Effector CD8-positive, alpha-beta T cell (primary cell): ENCODE results near the gene DGKG.

Experiments
- DNase-seq: peaks from one replicate; lab custom pipeline; 2025; lab: John Stamatoyannopoulos, UW

DGKG gene

DNA sequence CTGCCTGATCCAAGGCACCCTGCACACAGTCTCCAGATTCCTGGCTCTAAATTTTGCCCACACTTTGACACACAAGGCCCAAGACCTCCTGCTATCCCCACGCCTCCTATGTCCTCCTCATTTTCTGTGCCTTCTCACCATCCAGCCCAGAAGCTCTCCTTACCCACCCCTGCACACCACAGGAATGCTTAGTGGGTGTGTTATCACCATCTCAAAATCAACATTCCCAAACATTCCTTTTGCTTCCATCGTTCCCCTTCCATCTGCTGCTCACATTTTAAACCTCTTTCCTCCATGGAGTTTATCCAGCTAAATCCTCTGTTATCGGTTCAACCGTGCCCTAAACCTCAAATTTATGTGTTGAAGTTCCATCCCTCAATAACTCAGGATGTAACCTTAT is 43.9 kb downstream of the DGKG start:
- DNase-seq: no peak

DNA sequence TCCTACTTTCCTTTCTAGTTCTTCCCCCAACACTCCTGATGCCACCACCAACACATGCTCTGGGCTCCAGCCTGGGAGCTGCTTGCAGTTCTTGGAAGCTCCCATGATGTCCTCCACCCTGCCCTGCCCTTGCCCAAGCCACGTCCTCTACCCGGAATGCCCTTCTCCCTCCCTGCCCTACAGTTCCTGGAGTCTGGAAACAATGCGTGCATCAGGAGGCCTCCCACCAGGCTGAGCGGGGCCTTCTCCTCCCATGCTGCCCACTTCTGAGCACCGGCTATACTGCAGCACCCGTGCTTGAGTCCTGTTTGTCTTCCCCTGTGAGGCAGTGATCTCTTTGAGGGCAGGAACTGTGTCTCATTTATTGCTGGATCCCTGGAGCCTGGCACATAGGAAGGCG is 44.6 kb downstream of the DGKG start:
- no peak for DNase-seq

DNA sequence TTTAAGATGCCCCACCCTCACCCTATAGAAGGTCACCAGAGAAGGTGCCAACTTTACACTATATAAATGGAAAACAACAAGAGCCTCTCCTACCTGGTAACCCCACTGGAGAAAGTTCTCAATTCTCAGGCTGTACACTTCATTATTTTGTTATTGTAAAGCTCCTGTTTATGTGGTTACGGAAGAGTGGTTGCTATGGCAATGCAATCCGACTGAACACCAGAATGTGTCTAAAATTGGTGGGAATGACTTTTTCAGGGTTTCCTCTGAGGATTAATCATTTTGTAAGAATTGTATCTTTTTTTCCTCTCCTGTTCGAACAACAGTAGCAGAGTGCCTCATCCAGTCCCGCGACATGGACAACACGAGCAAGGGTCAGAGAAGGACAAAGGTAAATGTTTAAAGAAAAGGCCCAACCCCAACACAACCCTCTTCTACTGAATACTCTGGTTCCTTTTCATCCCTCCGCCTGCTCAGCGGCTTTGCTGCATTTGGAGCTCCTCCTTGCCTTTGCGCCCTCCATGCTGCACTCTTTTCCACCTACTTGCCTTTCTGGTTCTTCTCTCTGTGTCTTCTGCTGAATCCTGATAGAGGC is 45.3 kb downstream of the DGKG start:
- DNase-seq: no peak

DNA sequence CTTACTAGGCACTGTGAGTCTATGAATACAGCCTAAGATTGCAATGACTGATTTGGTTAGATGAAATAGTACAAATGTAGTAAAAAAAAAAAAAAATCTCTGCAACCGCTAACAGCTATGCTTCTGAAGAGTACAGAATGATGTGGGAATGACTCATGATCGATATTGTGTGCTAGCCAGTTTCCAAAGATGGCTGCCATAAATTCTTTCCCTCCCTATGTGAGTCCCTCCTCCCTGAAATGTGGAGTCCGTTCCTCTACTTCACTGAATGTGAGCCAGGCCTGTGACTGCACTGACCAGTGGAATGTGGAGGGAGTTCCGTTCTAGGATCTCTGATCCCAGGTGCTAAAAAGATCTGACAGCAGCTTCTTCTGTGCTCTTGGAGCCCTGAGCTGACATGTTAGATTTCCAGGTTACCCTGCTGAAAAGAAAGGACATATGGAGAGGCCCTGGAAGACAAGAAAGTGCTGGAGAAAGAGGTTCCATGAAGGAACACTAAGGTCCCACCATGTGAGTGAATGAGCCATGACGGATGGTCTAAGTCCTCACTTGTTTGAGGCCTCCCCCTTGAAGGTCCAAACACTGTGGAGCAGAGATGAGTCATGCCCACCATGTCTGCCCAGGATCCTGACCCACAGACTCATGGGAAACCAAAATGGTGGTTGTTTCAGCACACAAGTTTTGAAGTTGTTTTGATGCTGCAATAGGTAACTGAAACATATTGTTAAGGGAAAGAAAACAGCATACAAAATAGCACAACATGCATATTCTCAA is 46.3 kb downstream of the DGKG start:
- DNase-seq: no peak

DNA sequence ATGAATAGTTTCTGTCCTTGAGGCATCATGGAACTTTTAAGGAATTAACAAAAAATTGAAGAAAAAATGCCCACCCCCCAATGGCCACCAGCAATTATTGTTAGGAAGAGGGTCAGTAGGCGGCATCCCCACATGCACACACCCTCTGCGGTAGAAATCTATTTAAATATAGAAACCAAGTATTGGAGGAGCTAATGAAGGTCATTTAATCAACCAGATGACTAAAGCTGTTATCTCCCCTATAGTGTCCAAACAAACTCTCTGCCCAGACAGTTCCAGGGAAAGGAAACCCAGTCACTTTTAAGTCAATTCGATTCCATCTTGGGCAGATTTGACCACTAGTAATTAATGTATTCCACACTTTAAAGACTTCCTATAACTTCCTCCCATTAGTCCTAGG is 47.1 kb downstream of the DGKG start:
- no peak for DNase-seq

DNA sequence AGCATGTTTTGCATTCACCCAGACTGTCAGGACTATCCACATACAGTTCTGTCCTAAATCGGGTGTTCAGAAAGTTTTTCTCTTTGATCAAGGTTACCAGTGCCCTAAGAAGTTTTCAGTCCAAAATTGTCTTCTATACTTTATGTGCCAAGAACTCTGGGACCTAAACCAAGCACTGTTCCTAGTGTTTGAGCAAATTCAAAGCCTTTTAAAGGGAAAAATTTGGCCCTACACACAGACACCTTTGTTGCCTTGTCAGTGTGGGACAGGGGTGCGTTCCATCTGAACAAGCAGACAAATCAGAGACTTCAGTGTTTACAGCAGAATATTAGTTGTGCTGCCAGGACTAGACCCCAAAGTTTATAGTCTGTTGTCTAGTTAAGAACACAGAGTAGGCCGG is 50.6 kb downstream of the DGKG start:
- DNase-seq: no peak

DNA sequence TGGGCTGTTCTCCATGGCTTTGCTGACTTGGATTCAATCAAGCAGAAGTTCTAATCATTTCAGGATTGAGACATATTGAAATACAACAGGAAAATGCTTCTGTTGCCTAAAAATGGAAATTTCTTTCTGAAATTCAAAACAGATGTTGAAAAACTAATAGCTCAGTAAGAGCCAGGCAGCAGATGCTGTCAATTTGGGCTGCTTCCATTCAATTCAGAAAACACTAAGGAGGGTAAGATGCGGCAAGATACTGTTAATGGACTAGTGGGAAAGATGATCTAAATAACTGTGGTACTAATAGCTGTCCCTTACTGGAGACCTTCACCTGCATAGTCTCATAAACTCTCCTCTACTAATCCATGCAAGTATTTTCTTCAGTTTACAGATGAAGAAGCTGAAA is 53.5 kb downstream of the DGKG start:
- no peak for DNase-seq

DNA sequence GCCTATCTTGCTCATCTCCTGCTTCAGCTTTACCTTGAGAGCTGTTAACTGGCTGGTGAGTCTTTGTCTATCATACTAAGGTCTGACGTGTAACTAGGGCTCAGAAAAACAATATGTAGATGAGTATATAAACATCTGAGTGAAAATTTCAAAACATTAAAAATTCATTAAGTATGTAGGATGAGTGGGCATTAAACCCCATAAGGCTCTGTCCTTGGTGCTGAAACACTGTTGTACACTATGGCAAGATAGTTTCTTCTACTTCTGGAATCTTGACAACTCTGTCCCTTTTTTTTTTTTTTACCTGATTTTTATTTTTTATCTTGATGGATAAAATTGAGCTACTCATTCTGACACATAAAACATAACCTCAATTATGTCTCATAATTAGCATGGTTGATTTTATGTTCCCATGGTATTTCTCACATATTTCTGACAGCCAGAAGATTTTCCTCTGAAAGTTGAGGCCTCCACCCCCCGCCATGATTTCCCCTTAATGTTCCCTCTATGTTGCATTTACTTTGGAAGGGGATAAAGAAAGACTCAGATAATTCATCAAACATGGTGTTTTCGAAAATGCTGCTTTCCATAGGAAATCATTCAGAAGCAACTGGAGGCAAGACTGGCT is 54.3 kb downstream of the DGKG start:
- DNase-seq: no peak

DNA sequence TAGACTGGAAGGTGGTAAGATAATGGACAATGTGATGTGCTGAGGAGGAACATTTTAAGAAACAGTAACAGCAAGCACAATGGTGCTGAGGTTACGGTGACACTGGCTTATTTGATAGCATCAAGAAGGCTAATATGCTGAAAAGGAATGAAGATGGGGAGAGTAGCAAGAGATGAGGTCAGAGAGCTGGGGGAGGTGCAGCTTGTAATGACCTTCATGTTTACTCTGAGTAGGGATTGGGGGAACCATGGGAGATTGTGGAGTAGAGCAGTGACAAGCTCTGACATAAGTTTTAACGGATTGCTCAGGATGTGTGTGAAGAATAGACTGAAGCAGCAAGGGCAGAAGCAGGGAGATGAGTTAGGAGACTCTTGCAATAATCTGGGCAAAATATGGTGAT is 56.7 kb downstream of the DGKG start:
- DNase-seq: no peak

DNA sequence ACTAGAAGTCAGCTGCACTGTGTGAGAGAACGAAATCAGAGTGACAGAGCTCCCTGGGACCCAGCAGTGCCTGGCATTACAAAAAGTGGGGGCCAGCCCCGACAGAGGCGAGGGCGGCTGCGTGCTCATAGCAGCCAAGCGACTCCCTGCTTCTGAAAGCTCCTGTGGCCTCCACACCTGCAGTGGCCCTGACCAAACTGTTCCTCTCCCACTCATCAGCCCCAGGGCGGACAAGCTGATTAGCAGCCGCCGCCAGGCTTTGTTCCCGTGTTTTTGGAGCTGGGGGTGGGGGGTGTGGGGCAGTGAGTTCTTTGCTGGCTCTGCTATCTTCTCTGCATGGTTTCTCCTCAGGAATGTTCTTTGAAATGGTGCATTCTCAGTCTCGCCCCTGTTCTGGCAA is 58.1 kb downstream of the DGKG start:
- no peak for DNase-seq

DNA sequence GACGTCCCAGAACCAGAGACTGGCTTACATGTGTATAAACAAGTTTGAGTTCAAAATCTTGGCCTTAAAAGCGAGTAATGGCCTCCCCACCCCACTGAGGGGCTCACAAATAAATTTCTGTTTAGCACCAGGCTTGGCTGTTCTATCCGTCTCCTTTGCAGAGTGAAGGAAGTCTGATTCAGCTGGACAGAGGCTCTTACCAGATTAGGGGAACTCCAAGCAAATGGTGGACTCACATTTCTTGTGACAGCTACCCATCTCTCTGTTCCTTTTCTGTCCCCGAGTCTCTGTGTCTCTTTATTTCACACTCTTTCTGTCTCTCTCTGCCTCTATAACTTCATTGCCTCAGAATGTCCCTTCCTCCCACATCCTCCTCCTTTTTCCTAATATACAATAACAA is 62.7 kb downstream of the DGKG start:
- no peak for DNase-seq

DNA sequence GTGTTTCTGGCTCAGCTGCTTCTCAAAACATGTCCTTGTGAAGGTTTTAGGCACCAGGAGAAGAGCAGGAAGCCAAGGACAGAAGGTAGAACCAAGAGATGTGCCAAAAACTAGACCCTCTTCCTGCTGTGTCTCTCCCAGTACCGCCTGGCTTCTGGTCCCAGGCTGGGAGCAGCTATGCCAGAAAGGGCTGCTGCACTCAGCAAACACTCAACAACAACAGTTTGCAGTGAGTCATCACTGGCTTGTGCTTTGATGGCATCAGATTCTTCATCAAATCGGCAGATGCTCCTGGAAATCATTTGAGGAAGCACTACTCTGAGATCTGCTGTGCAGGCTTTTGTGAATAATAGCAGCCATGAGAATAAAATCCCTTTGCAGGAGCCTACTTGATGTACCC is 63.2 kb downstream of the DGKG start:
- no peak for DNase-seq

DNA sequence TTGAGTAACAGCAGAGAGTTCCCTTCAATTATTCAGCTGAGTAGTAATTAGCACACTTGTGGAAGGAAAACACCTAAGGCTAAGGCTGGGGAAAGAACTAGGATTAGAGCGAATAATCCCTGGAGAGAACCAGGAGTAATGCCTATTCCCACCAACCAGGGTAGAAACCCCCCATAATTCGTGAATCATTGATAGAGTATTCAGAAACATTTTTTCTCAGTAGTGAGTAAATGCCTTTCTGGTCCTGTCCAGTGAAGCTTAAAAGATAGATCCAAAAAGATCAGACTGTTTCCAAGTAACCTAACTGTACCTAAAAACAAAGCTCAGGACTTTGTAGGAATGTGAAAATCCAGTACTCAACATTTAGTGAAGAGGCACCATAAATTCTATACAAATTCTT is 71.2 kb downstream of the DGKG start:
- DNase-seq: no peak

DNA sequence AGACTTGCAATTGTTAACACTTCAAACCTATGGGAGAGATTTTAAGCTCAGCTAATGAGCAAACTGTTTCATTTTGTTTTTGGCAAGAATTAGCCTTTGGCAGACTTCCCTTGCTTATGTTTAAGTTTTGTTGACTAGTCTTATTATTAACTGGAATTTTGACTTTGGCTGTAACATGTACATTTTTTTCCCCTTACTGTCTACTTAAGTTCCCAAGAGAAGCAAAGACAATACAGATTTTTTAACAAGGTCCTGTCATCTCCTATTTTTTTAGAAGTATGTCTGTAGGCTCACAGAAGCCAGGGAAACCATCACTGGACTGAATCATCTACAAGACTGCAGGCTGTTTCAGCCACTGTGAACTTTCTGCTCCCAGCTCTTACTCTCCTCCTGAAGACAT is 74.3 kb downstream of the DGKG start:
- DNase-seq: no peak

DNA sequence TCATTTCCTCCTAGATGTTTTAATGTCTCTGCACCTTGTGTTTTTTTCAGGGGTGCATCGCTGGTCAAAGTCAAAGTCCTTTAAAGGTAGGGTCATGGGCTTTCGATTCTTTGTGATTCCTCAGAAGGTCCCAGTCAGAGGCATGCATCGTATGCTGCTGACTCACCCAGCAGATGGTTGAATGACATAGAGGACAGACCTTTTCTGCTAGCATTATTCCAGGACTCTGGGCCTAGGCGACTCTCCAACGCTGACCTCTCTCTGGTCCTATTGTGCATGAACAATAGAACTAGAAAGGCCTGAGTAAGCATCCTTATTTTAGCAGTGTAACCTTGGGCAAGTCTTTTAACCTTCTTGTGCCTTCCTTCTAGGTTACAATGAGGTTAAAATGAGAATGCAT is 75.9 kb downstream of the DGKG start:
- DNase-seq: no peak

DNA sequence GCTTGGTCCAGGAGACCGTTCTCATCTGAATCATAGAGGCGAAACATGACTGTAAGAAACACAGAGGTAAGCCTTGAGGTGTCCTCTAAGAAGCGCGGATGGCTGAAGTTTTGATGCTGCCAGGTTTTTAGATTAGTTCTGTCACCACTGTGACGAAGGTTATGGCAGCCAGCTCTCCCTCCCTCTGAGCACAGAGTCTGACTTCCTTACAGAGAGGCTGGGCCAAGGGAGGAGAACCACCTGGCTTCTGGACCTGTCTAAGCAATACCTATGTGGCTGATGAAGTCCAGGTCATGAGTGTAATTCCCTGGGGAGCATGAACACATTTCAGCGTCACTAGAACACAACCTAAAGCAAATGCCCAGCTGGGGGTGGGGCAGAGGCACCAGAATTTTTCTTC is 77.4 kb downstream of the DGKG start:
- DNase-seq: no peak

DNA sequence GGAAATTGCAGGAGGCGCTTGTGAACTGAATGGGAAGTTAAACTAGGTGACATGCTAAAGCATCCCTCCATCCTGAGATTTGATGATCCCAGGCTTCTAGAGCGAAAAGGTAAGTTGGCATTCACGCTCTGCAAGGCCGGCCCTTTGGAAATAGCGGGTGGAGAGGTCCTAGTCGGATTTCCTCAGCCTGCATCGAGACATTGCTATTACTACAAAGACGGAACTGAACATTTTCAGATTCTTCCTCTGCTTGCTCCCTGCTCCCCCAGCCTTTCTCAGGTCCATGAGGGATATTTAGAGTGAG is 77.7 kb downstream of the DGKG start:
- DNase-seq: no peak

DNA sequence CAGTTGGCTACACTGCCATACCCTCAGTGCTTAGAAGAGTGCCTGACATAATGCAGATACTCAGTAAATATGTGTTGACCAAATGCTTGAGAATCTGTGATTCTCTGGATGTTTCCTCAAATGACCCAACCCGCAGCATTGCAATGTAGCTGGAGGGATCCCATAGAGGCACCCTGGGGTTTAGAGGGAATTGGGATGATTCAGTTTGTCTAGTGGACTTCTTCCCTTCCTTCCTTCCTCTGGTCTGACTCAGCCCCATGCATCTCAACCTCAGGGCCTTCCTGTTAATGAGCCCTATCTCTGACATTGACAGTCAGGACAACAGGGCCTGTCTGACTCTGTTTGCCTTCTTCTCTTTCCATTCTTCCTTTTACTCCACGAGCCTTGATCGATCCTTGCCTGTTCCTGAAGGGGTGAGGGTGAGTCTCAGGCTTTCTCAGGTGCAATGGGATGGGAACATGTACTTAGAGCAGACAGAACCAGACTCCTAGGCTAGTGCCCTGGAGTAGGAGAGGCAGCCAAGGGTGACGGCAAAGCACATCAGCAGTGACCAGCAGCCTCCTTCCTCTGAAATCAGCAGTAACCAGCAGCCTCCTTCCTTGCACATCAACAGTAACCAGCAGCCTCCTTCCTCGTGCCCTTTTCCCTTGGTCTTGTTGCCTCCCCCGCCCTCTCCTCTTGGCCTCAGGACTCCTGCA is 78.2 kb downstream of the DGKG start:
- DNase-seq: no peak

DNA sequence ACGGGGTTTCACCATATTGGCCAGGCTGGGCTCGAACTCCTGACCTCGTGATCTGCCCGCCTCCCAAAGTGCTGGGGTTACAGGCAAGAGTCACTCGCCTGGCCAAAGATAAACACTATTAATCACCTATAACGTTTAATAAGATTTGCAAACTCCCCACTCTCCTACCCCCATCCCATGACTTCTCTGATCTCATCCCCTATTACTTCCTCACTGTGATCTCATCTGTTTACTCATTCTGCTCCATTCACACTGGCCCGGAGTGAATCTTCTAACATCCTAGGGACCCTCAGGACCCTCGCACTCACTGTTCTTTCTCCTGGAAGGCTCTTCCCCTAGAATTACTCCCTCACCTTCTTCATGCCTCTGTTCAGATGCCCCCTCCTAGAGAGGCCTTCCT is 78.9 kb downstream of the DGKG start:
- no peak for DNase-seq

DNA sequence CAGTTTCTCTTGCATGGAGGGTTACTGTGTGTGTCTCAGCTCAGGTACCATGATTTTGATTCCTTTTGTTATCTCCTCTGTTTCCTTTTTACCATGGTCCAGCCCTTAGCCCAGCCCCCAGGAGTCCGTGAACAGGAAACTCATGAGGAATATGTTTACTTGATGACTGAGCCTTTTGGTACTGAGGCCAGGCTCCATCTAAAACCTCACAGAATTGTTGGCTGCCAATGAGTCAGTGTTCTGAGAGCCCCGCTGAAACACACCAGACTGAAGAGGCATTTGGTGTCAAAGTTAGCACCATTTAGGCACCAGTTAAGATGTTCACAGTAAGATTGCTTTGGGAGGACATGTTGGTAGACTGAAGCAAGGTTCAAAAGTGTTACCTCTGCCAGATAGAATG is 80.9 kb downstream of the DGKG start:
- no peak for DNase-seq

DNA sequence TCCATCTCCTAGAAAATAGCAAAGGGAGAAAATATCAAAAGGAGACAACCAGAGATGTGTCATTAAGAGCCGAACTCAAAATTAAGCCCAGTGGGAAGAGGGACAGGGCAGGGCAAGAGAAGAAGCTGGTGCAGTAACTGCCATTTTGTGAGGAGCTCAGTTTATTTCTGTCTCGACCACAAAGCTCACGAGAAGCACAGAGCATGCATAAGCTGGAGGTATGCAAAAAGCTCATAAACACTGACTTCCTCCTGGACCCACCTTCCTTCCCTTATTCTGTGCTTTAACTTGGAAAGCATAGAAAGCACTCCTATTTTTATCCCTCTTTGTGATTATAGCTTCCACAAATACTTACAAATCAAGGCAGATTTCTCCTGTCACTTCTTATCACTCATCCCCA is 81.3 kb downstream of the DGKG start:
- no peak for DNase-seq

DNA sequence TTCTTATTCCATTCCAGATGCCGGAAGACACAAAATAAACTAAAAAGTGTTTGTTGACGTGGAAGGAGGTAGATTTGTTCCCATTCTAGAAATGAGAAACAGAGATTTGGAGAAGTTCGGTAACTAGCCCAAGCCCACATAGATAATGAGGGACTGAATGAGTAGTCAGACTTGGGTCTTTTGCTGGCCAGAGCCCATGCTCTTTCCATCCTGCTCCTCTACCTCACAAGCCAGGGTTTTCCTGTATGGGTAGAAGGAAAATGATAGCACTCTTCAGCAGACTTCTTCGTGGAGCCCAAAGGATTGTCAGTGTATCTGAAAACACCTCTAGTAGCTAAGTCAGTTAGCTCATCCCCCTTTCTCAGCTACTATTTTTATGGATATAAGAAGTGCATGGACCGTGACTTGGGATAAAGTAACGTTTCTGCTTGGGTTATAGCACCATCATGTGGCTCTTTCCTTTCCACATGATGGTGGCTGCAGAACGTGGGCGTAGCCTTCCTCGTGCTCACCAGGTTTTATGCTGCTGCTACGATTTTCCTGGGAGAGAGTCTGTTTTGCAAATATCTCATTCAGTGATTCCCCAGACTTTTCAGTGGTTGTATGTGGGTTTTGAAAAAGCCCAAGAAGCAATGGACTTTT is 84.6 kb downstream of the DGKG start:
- no peak for DNase-seq

DNA sequence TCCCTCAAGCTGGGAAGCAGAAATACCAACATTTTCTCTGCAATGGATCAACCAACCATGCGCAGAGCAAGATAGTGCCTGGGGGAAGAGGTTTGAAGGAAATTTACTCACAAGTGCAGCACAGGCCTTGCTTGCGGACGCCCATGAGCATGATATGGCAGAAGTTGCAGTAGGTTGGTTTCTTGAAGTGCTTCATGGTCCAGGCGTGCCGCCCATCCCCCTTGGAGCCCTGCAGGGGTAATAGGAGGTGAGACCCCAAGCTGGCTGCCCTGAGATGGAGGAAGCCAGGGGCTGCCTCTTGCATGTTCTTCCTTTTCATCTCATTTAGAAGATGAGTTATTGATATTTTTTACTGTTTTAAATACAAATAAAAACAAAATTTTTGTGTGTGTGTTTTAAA is 86.6 kb downstream of the DGKG start:
- no peak for DNase-seq
